Uterus (tissue), 4 donors: ENCODE data around the gene IL6. TPM values are rescaled to one million over a fixed set of nuclear protein-coding genes. Genes with fewer than 3 reads are reported as not detected.
"Not testable (repeated sequence)": the region's sequence is repeated elsewhere in the genome, so short reads cannot be mapped to it uniquely, and the experiment has no call there.

Experiments
- DNase-seq, 2 donors: peaks; one replicate each; pipeline ENCODE4 v3.0.0-alpha.2; 2019 to 2020
- H3K27ac ChIP-seq, 2 donors: fragments of 200-600 bp; sonication (generic); 1 replicate in 1 of 2; 2 replicates in 1 of 2; pipeline ENCODE4 v1.5.1; 2016 to 2018
- H3K27me3 ChIP-seq, 2 donors: fragments of 200-600 bp; sonication (generic); one replicate each; pipeline ENCODE4 v1.5.1; 2018 to 2019; ENCODE audit warnings: control low read depth in 1 of 2
- H3K36me3 ChIP-seq, 2 donors: fragments of 200-600 bp; sonication (generic); one replicate each; pipeline ENCODE4 v1.5.1; 2019; ENCODE audit warnings: control low read depth in 1 of 2
- H3K4me1 ChIP-seq, 2 donors: fragments of 200-600 bp; sonication (generic); one replicate each; pipeline ENCODE4 v1.5.1; 2018 to 2019; ENCODE audit warnings: control low read depth in 1 of 2
- H3K4me3 ChIP-seq, 2 donors: fragments of 200-600 bp; sonication (generic); 1 replicate in 1 of 2; 2 replicates in 1 of 2; pipeline ENCODE4 v1.5.1; 2018 to 2019; ENCODE audit warnings: mild to moderate bottlenecking in 1 of 2
- H3K9me3 ChIP-seq, 2 donors: fragments of 200-600 bp; sonication (generic); one replicate each; pipeline ENCODE4 v1.5.1; 2019; ENCODE audit warnings: control low read depth in 1 of 2
- CTCF ChIP-seq, 4 experiments: fragments of 200-600 bp in 2 of 4; fragments of 450-650 bp in 2 of 4; sonication (generic) in 2 of 4; IDR thresholded peaks; one replicate each; pipeline ENCODE4 v1.5.1; 2016 to 2019; ENCODE audit warnings: antibody characterized with exemption in 4 of 4, mild to moderate bottlenecking in 2 of 4, moderate library complexity in 1 of 4
- POLR2A ChIP-seq, 2 donors: fragments of 450-650 bp; IDR thresholded peaks; one replicate each; pipeline ENCODE4 v1.6.1; 2016; ENCODE audit warnings: antibody characterized with exemption in 2 of 2, mild to moderate bottlenecking in 1 of 2, moderate library complexity in 1 of 2
- intact Hi-C: fragments of 100-400 bp; cut with DNase I; formaldehyde crosslinking; loops from one replicate; pipeline ENCODE4 v1.15.1; 2023; ENCODE audit warnings: low total_unique reads
- total RNA-seq, 4 donors: library from RNA; depleted of rRNA in 3 of 4; stranded (reverse); fragments of >200 nt in 3 of 4; gene quantifications; one replicate each; pipeline versions ENCODE4 v1.1.0 to v1.2.4, GENCODE V29; 2014 to 2023
- donor health status: DM: yes; HTN: yes; CAD: no.

Gene IL6
- total RNA-seq, 4 donors from 2014 or later: 2.6 to 11.2 (median 4.2) TPM; not detected in 1

- H3K9me3 ChIP-seq, intact Hi-C loops, DNase-seq, H3K4me3 ChIP-seq, H3K27ac ChIP-seq, H3K36me3 ChIP-seq, H3K4me1 ChIP-seq, H3K27me3 ChIP-seq: not testable (repeated sequence)
Measured at GRCh38 chr7:22707026-22707691, 19.8 kb upstream of the IL6 start.

GRCh38 chr7:22708214-22708613 is 18.8 kb upstream of the IL6 start:
- H3K27ac ChIP-seq, H3K4me3 ChIP-seq, H3K4me1 ChIP-seq, H3K9me3 ChIP-seq, DNase-seq, intact Hi-C loops, H3K36me3 ChIP-seq, H3K27me3 ChIP-seq: not testable (repeated sequence)

GRCh38 chr7:22708677-22709061 is 18.3 kb upstream of the IL6 start:
- H3K27me3 ChIP-seq, DNase-seq, H3K4me1 ChIP-seq, H3K27ac ChIP-seq, H3K4me3 ChIP-seq, intact Hi-C loops, H3K9me3 ChIP-seq, H3K36me3 ChIP-seq: not testable (repeated sequence)

GRCh38 chr7:22709062-22709829 is 17.8 kb upstream of the IL6 start:
- H3K36me3 ChIP-seq, H3K27ac ChIP-seq, DNase-seq, H3K27me3 ChIP-seq, H3K9me3 ChIP-seq, H3K4me3 ChIP-seq, intact Hi-C loops, H3K4me1 ChIP-seq: not testable (repeated sequence)

- no peak overlapping the region for H3K27ac ChIP-seq
- no peak for TF ChIP-seq POLR2A (IDR thresholded peaks at IDR 0.05)
- TF ChIP-seq CTCF (IDR thresholded peaks at IDR 0.05): no peak
- no peak overlapping the region for H3K4me3 ChIP-seq
- no peaks in the 10 kb centered on the region for H3K9me3 ChIP-seq
- H3K4me1 ChIP-seq: no peaks in the 10 kb centered on the region
- no peaks in the 10 kb centered on the region for H3K27me3 ChIP-seq
- no peak for DNase-seq
- intact Hi-C loops: no loop called here
- H3K36me3 ChIP-seq: no peaks in the 10 kb centered on the region
Measured at GRCh38 chr7:22709857-22710256, 17.1 kb upstream of the IL6 start.

GRCh38 chr7:22712999-22713398 is 14.0 kb upstream of the IL6 start:
- Histone ChIP-seq H3K27me3 (no peaks in the 10 kb centered on the region), H3K27ac (no peak overlapping the region), H3K4me1 (no peaks in the 10 kb centered on the region), H3K9me3 (no peaks in the 10 kb centered on the region), H3K36me3 (no peaks in the 10 kb centered on the region), H3K4me3 (no peak overlapping the region)
- no peak for TF ChIP-seq CTCF (IDR thresholded peaks at IDR 0.05)
- no peak for TF ChIP-seq POLR2A (IDR thresholded peaks at IDR 0.05)
- no peak for DNase-seq
- intact Hi-C loops: no loop called here

GRCh38 chr7:22713463-22713862 is 13.5 kb upstream of the IL6 start:
- intact Hi-C loops: no loop called here
- Histone ChIP-seq H3K4me1 (no peaks in the 10 kb centered on the region), H3K27ac (no peak overlapping the region), H3K9me3 (no peaks in the 10 kb centered on the region), H3K4me3 (no peak overlapping the region), H3K27me3 (no peaks in the 10 kb centered on the region), H3K36me3 (no peaks in the 10 kb centered on the region)
- TF ChIP-seq POLR2A (IDR thresholded peaks at IDR 0.05) (no peak), CTCF (IDR thresholded peaks at IDR 0.05) (no peak)
- no peak for DNase-seq
